GM21576 (cell line): ENCODE results near the gene ATE1.
"Not testable (repeated sequence)": the region's sequence is repeated elsewhere in the genome, so short reads cannot be mapped to it uniquely, and the experiment has no call there.

Source experiments
- ATAC-seq: cut with Tn5 transposase; IDR thresholded peaks from one replicate; pipeline ENCODE4 v1.9.1; 2021; ENCODE audit warnings: mild to moderate bottlenecking, moderate library complexity; ENCODE audit not compliant: unreplicated experiment

Gene ATE1

DNA sequence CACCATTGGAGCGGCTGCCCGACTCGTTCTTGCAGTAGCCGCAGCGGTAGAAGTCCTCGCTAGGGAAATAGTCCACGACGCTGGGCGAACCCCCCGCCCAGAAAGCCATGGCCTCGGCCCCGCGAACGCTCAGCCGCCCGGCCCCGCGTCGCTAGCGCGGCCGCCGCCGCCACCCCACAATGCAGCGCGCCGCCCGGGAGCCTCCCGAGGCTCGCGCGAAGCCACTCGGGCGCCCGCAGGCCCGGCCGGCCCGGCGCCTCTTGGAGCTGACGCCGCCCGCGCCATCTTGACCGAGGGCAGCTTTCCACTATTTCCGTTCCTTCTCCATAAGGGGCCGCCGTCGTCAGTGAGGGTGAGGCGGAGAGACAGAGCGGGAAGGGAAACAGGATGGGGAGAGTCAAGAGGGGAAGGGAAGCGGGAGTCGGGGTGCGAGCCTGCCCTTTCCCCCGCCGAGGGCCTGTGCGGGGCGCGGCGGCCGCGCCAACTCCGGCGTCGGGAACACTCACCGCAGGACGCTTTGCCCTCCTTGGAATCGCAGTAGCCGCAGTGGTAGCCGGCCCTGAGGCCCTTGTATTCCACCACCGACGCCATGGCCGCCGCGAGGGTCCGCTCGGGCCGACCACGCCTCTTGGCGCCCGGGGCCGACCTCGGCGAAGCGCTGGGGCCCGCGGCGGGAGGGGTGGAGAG lies at the start of gene ATE1:
ATE1 (minus strand) TSS at position 191 of the 687 bp plus-strand sequence; CDS start at position 109, 82 bp downstream.
- ATAC-seq: peak; percentile 75

- no peak for ATAC-seq
Measured at GRCh38 chr10:121976607-121977006, 48.8 kb upstream of the ATE1 start.

DNA sequence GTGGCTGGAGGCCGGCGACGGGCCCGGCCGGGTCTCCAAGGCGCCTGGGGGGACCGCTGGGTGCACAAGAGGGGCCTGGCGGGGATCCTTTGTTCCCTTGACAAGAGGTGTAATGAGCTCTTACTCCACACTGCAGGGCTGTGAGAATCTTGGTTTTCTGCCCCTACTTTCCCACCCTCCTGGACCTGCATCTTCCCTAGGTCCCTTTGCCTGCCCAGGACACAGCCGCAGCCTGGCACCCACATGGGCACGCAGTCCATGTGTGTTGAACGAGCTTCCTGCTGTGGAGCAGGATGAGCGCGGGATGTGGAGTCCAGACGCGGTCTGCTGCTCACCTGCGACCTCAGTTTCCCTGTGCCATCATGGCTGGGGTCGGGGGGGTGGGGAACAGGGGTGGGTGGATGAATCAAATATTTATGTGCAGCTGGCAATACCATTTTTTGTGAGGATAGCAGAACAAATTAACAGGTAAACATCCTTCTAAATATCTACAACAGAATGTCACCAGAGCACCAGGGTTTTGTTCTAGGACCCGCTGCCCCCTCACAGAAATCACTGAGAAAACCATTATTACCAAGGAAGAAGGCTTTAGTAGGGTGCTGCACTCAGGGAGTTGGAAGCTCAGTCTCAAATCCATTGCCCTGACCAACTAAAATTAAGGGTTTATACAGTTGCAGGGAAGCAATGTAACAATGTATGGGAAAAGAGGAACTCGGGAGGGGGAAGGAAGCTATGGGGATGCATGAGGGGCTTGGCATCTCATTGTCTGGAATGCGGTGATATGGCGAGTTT lies 47.7 kb upstream of the ATE1 start:
- ATAC-seq: peak; percentile 10

DNA sequence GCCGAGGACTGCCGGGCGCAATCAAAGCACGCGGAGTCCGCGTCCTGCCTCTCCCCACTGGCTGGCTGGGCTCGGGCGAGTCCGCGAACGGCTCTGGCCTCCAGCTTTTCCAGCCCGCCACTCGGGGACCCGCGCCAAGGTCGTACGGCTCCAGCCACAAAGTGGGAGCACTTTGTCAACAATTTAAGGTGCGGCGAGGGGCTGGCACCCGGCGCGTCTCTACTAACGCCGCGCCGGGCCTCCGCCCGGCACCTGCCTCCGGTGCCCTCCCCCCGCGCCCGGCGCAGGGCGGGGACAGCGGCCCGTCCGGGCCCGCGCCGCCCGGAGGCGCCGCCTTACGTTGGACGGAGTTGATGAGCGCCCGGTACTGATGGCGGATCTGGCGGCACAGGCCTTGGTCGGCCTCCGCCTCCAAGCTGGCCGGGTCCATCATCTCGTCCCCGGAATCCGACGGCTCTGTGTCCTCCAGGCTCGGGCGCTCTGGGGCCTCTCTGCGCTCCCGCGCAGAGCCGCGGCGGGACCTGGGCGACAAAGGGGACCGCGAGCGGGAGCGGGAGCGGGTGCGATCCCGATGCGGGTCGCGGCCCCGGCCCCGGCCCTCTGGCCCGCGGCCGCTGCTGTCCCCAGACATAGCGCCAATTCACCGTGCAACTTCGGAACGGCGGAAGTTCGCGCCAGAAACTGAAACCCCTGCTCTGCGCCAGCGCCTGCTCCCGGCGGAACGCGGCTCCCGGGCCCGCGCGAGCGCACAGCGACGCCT lies 46.9 kb upstream of the ATE1 start, which contains the start of gene NSMCE4A:
NSMCE4A (minus strand) TSS at position 683 of the 760 bp plus-strand sequence; CDS start at position 631, 52 bp downstream.
- ATAC-seq: peak; percentile 81

DNA sequence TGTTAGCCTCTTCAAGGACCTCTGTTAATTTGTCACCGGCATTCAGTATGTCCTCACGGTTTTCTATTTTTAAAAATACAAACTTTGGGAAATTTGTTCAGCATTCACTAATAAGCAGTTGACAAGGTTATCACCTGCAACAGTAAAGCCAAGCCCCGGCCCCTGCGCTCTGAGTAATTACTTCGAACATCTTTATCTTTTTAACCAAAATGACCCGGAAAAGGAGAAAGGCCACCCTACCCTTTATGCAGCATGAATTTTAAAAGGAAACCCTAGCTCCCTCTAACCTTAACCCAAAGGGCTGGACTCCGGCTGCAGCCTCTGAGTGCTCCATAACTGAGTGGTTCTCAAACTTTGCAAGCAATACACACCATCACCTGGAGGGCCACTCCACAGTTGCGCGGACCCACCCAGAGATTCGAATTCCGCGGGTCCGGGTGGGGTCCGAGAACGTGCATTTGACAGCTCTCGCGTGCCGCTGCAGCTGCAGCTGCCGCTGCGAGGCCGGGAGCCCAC lies 46.2 kb upstream of the ATE1 start:
- ATAC-seq: peak; percentile 23

GRCh38 chr10:121969086-121969485 lies 41.3 kb upstream of the ATE1 start:
- ATAC-seq: not testable (repeated sequence)

DNA sequence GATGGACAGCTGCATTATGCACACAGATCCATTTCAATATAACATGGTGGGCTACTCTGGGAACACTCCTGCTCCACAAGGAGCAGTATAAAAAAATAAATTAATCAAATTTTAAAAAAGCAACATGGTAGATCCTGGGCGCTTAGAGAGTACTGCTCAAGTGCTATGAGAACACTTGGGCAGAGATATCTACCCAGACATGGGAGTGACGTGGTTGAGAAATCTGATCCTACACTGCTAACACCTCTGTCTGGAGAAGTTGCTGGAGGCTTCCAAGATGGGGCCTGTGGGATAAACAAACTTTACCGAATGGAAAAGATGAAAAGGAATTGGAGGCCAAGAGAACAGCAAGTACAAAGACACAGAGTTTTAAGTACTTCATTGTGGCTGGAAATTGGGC lies 38.2 kb upstream of the ATE1 start:
- no peak for ATAC-seq

DNA sequence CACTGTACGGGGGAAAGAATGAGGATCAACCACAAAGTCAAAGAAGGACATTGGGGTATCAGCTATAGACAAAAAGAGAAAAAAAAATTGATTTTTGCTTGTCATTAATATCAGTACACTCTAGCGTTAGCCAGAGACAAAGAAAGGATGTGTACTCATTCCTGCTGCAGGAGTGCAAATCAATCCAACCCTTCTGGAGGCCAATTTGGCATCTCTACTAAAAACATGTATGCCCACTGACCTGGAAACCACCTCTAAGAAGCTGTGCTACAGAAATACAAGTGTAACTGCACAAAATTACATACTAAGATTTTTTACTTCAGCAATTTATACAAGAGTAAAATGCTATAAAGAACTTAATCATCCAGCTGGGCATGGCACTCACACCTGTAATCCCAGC lies 33.6 kb upstream of the ATE1 start:
- no peak for ATAC-seq

GRCh38 chr10:121959671-121960070 lies 31.8 kb upstream of the ATE1 start:
- no peak for ATAC-seq

GRCh38 chr10:121956111-121957061 lies 28.6 kb upstream of the ATE1 start:
- no peak for ATAC-seq

DNA sequence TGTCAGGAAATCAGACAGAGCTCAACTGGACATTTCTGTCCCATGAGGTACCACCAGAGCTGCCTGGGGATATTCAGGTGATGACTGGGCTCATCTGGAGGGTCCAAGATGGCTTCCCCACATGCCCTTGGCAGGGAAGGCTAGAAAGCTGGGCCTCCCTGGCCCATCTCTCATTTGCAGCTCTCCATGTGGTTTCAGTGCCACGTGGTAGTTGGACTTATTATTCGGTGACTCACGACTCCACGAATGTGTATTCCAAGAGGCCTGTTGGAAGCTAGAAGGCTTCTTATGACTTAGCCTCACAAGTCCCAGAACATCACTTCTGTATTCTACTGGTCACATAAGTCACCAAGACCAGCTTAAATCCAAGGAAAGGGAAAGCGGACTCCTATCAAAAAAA lies 24.4 kb upstream of the ATE1 start:
- no peak for ATAC-seq

DNA sequence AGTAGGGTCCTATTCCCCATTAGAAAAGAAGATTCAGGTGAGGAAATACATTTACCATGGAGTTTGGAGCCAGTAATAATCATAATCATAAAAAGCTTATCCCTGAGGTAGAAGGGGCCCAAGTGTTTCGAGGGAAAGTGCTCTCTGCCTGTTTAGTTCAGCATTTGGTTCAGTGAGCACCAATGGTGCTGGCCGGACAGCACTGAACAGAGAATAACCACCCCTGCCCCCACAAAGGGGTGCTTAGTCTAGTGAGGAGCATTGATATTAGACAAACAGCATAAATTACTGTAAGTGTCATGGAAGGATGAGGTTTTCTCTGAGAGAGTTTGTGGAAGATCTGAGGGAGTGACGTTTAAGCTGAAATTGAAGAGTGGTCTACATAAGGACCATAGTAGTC lies 21.6 kb upstream of the ATE1 start:
- no peak for ATAC-seq

DNA sequence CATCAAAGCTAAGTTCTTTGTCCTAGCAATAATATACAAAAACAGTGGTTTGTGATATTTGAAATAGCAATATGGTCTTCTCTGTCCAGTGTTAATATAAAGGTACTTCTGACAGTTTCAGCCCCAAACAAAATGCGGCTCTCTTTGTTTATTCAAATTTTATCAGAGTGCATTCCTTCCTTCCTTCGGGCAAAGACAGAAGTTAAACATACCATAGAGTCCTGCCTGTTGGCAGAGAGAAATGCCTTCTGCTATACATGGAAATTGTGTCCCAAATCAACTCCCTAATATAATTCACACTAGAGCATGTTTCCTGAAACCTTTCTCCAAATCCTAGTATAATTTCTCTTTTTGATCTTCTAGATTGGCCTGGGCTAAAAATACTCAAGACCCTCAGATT lies 21.2 kb upstream of the ATE1 start:
- no peak for ATAC-seq

DNA sequence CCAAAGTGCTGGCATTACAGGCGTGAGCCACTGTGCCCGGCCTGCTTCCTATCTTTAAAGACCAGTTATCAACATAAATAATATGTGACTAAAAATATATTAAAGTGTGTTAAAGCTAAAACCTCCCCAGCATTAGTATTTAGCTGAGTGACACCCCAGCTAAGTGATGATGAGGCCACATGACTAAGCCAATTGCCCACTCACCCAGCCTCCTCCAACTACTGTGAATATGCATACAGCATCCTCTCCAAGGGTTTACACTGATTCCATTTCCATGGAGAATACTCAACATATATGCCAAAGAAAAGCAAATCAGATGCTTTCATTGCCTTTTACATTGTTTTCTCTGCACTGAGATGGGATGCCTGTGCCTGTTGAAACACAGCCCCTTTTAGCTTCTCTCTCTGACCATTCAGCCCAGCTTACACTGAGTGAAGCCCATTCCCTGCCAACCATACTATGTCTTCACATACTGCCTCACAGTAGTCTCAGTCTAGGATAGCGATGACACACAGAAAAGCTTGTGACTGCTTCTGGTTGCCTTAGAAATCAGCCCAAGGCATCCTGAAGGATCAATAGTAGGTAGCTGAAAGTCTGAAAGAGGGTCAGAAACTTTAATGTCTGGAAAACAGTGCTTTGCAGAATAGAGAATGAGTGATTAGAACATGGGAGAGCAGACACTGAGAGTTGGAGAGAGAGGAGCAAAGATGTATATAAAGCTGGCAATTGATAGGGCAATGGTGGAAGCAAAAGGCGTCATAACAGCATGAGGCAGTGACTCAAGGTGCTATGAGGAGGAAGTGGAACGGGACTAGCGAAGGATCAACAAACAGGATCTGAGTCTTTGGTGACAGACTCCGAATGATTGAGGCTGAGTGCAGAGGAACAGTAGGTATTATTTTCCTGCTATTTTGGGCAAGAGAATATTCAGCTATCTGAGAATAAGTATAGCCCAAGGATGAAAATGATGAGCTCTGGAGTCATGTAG lies 19.8 kb upstream of the ATE1 start:
- no peak for ATAC-seq

DNA sequence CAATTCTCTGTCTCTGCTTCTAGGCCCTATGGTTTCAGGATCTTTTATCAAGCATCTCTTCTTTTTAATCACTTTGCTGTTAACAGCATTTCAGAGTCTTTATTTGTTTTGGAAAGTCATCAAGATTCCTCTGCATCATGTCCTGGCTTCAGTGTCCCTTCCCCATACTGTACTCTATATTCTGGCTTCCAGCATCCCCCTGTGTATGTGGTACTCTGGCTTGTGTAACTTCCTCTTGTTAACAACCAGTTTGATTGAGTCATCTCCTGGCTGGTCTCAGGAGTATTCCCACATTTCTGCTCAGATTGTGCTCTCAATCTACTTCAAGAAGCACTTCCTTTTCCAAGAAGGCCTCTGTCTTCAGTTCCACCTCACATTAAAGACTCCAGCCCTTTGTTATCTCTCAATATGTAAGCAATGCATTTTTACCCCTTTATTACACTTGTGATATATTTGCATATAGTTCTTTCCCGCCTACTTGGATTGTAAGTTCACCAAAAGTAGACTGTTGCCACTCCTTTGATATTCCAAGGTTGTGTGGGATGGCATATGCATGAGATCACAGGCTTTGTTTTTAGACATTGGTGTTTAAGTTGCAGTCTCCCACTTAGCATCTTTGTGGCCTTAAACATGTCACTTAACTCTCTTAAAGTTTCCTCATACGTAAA lies 15.1 kb upstream of the ATE1 start:
- ATAC-seq: no peak

GRCh38 chr10:121941532-121941931 lies 13.7 kb upstream of the ATE1 start:
- no peak for ATAC-seq

DNA sequence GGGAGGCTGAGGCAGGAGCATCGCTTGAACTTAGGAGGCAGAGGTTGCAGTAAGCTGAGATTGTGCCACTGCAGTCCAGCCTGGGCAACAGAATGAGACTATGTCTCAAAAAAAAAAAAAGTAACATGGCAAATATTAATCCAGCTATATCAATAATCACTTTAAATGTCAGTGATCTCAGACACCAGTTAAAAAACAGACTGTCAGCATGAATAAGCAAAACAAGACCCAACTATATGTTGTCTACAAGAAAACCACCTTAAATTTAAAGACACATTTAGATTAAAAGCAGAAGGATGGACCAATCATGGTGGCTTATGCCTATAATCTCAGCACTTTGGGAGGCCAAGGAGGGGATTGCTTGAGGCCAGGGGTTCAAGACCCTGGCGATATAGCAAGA lies 8.5 kb upstream of the ATE1 start:
- no peak for ATAC-seq

DNA sequence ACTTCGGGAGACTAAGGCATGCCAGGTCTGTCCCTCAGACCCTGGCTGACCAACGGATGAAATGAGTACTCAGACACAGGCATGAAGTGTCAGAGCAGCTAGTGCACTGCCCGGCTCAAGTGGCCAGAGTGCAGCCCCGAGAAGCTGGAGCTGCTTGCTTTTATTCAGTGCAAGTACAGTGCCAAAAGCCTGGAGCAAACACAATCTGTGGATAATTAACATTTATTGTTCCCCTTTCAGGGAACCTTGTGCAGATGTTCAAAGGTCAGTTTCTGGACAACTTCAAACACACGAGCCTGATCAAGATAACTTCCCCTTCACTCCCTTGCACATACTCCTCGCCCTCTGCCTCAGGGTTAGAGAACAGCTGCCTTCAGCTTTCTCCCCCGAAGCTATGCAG lies 7.9 kb upstream of the ATE1 start:
- ATAC-seq: no peak
